OCI-M1 (cell line): ENCODE data around the gene IDUA.

Source experiments
- DNase-seq: peaks from one replicate; lab custom pipeline; 2025; lab: John Stamatoyannopoulos, UW

IDUA gene

GRCh38 chr4:956531-957230, 30.2 kb upstream of the IDUA start:
- DNase-seq = no peak

GRCh38 chr4:957231-957580, 29.6 kb upstream of the IDUA start:
- no peak for DNase-seq

DNA sequence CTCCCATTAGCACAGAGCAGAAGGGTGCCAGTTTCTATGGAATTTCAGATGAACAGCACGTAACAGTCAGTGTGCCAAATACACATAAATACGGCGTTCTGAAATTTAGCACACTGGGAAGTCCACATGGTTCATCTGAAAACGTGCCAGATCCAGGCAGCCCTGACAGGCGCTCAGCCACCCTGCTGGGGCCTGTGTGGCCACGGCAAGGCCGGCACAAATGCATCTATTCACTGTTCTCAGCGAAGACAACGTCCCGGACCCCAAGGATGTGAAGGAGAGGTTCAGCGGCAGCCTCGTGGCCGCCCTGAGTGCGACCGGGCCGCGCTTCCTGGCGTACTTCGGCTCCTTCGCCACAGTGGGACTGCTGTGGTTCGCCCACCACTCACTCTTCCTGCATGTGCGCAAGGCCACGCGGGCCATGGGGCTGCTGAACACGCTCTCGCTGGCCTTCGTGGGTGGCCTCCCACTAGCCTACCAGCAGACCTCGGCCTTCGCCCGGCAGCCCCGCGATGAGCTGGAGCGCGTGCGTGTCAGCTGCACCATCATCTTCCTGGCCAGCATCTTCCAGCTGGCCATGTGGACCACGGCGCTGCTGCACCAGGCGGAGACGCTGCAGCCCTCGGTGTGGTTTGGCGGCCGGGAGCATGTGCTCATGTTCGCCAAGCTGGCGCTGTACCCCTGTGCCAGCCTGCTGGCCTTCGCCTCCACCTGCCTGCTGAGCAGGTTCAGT, 29.1 kb upstream of the IDUA start:
- no peak for DNase-seq

DNA sequence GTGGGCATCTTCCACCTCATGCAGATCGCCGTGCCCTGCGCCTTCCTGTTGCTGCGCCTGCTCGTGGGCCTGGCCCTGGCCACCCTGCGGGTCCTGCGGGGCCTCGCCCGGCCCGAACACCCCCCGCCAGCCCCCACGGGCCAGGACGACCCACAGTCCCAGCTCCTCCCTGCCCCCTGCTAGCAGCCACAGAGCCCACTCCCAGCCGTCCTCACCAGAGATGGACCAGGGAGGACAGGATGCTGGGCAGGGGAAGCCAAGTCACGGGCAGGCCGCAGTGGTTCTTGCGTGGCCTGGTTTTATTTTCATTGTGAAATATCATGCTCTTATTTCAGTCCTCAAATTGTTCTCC, 28.6 kb upstream of the IDUA start:
- DNase-seq = no peak

DNA sequence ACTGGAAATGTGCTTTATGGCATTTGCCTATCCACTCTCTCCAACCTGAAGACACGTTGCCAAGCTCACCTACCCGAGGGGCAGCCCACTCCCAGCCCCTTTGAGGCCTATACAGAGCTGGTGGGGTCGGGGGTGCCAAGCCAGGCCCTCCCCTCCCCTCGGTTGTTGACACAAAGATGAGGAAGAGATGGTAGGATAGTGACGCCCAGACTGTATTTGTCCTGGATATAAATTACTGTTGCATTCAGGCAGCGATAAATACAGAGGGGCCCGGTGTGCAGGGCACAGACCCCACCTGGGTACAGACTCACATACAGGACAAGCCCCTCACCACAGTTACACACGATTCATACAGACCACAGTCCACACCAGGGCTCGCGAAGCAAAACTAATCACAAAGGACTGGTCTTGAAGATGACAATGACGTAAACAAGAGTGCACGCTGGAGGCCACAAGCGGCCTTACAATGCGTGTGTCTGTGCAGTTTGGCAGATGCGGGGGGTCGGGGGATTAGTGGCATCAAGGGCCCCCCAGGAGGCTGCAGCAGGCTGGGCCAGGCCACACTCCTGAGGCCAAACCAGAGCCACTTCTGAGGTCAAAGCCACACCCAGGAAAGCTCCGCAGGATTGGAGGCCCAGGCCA, 28.0 kb upstream of the IDUA start:
- DNase-seq = no peak

GRCh38 chr4:959338-960139, 27.3 kb upstream of the IDUA start:
- DNase-seq = no peak

DNA sequence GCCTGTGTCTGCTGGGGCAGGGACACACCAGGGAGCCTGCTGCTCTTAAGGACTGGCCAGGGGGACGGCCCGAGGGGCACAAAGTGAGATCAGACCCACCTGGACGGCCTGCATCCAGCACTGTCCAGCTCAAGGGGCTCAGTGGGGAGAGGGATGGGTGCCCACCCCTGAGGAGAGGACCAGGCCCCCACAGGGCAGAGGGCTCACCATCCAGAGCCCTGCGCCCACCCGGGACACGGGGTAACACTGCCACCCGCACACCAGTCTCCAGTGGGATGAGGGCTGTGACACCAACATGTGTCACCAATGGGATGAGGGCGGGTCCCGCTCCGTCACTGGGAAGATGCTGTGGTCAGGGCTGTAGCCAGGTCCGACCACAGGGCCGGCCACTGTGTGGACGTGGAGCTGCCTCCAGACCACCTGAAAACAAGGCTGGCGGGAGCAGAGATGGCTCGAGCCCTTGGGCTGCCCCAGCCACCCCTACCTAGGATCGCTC, 26.7 kb upstream of the IDUA start:
- no peak for DNase-seq

DNA sequence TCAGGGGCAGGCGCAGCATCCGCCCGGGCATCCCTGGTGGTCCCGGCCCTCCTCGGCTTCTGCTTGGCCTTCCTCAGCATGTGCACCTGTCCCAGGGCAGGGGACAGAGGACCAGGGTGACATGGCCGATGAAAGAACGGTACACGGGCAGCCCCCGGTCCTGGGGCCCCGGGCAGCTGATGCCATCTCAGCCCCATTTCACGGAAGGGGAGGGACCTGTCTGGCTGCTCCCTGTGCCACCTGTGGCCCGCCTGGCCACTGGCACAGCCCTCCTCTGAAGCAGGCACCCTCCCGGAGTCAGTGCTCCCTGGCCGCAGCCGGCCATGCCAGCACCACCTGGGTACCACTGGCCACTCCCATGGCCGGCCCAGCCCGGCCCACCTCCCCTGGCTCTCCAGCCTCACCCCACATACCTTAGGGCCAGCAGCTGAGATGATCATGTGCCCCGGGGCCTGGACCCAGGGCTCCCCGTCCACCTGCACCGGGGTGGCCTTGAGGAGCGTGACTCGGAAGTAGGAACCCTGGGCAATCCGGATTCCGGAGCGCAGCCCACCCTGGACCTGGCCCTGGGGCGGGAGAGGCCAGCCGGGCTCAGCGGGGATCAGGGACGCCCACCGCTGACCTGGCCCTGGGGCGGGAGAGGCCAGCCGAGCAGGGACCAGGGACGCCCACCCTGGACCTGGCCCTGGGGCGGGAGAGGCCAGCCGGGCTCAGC, 26.1 kb upstream of the IDUA start:
- no peak for DNase-seq

DNA sequence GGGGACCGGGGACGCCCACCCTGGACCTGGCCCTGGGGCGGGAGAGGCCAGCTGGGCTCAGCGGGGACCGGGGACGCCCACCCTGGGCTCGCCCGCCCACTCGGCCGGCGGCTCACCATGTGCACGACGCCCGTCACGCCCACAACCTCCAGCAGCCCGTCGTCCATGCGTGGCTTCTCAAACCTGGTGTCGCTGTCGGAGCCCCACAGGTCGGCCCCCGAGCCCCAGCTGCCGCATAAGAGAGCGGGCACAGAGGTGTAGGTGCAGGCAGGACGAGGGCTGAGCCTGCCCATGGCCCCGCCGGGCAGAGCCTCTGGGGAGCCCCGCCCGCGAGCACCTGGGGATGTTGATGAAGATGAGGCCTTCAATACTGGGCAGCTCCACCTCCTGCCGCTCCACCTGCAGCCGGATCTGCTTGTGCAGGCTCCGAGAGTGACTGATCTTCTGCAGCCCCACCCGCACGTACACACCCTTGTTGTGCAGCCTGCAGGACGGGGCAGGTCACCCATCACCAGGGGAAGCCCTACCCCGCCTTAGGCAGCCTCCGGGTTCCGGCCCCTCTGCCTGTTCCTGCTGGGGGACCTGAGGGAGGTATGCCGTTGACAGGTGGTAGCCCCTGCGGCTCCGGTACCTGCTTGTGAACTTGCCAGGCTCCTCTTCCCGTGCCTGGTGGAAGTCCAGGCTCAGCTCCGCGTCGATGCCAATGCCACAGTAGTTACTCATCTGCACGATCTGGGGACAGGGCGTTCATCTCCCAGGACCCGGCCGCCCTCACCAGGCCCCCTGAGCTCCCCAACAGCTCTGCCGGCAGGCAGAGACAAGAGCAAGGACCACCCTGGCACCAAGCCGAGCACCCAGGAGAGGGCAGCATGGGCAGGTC, 25.3 kb upstream of the IDUA start:
- no peak for DNase-seq

DNA sequence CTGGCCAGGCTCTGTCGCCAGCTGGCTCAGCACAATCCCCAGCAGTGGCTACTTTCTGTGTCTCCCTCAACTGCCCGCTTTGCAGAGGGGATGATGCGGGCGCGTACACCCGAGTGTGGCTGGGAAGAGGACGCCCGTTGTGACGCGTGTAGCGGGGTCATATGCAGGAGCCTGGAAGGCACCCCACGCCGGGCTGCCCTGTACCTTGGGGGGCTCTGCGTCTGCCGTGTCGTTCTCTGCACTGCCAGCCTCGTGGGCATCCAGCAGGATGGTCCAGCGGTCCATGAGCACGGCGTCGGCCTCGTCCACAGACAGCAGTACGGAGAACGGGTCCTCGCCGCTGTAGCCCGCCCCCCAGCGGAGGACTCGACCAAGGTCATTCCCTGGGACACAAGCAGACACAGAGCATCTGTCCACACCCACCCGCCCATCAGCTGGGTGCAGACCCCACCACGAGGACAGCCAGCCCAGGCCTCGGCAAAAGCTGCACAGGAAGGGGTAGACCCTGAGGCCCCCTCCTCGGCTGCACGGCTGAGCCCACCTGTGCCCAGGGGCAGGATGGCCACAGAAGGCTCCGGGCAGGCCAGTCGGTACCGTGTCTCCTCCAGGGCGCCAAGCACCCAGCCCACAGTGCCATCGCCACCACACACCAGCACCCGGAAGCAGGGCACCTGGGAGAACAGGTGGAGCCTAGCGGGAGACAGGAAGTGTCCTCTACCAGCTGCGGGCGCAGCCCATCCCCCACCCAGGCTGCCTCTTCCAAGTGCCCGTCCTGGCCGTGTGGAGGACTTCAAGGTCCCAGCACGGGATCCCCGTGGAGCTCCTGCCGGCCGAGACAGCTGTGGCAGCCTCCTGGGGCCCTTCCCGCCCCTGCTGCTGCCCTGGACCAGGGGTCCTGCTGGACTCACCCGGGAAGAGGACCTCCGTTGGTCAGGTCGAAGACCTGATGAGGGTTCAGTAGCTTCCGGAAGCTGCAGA, 24.3 kb upstream of the IDUA start:
- DNase-seq = no peak

- DNase-seq = no peak
Observed at GRCh38 chr4:963276-964225, 23.3 kb upstream of the IDUA start.

DNA sequence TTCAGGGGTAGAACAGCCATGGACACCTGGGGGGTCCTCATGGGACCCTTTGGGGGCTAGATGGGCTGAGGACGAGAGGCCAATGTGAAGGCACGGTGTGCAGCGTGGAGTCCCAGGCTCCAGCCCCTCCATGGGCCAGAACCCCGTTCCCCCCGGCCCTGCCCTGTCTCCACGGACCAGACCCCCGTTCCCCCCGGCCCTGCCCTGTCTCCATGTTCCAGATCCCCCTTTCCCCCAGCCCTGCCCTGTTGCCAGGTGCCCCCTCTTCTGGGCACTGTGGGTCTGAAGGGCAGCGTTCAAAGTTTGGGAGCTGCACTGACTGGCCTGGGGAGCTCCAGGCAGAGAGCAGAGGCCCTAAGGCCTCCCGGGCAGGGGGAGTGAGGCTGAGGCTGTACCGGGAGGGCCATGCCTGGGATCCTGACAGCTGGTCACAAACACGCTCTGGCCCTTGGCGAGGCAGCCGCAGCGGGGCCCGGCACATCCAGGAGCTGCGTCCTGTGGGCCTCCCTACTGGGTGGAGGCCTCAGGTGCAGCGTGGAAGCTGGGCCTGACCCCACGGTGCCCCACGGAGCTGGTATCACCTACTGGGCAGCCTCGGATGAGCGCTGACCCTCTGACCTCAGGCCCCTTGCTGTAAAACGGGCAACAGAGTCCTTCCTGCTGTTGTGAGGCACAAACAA, 22.4 kb upstream of the IDUA start:
- DNase-seq = no peak

DNA sequence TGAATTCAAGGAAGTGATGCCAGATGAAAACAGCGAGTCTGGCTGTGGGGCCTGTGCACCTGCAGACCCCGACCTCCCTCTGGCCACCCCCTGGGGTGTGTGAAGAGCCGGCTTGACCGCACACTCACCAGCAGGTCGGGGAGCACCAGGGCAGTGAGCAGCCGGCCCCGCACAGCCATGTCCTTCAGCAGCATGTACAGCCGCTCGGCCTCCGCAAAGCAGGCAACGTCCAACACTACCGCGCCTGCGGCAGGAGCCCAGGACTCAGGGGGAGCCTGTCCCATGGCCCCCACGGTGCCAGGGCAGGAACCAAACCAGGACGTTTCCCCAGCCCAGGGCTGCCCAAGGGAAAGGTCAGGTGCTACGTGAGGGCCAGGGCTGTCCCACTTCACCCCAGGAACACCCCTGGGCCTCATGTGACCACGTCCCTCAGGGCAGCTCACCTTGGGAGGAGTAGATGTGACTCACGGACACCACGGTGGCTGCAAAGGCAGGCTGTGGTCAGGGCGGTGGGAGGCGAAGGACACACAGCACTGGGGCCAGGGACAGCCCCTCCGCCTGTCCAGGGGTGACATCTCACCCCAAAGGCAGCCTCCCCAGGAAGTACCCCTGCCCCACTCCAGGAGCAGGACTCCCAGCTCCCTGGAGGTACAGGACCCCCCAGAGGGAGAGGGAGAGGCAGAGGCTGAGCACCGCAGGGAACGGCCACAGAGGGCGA, 21.6 kb upstream of the IDUA start:
- DNase-seq = no peak

- DNase-seq = no peak
Observed at GRCh38 chr4:965766-966134, 21.1 kb upstream of the IDUA start.

DNA sequence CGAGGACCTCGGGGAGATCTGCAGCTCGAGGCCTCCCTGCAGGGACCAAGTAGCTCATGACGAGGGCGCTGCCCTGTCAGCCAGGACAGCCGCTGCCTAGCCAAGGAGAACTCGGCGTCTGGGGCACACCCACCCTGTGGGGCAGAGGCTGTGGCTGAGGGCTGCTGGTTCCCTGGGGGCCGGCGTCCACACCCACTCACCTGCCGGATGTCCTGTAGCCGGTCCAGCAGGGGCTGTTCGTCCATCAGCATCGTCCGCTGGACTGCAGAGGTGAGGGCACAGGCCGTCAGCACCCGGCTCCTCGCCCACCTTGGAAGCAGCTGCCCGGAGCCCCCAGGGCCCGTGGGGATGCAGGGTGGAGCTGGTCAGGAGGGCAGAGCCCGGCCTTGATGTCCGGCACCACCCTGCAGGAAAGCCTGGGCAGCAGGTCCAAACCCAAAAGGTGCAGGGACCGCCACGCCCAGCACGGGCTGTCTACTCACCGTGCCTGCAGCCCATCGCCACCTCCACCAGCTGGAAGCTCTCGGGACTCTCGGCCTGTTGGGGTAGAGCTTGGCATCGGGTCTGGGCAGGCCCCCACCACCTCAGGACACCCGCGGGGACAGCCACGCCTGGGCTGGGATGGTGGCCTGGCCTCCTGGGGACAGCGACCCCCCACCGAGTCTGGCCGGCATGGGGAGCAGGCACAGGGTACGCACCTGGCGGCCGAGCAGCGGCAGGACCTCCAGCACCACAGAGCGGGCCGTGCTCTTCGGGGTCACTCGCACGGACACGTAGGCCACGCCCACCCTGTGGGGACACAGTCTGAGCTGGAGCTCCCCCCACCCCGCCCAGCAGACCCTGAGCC, 20.4 kb upstream of the IDUA start:
- no peak for DNase-seq
